Endothelial cell of umbilical vein (primary cell): ENCODE results near the gene STAG1.

Experiments
- CTCF ChIP-seq, 2 donors: IDR thresholded peaks; 1 replicate in 1 of 2; 2 replicates in 1 of 2; pipeline ENCODE4 v1.5.1; 2011; ENCODE audit warnings: low read length in 2 of 2, mild to moderate bottlenecking in 2 of 2, moderate library complexity in 2 of 2, control low read depth in 1 of 2, inconsistent platforms in 1 of 2, low read depth in 1 of 2; ENCODE audit not compliant: insufficient read depth in 1 of 2; ENCODE audit errors: extremely low read depth in 1 of 2
- EZH2 ChIP-seq: IDR thresholded peaks from 2 replicates; pipeline ENCODE4 v1.6.1; 2012; ENCODE audit warnings: borderline replicate concordance, low read depth, mild to moderate bottlenecking, moderate library complexity, low read length, inconsistent platforms; ENCODE audit not compliant: severe bottlenecking
- MYC ChIP-seq: IDR thresholded peaks from one replicate; pipeline ENCODE4 v1.6.1; 2011; ENCODE audit warnings: mild to moderate bottlenecking, low read depth, low read length
- POLR2A ChIP-seq: IDR thresholded peaks from 2 replicates; pipeline ENCODE4 v1.6.1; 2012; ENCODE audit warnings: low read depth, mild to moderate bottlenecking, control low read depth, low read length
- POLR2AphosphoS5 ChIP-seq: IDR thresholded peaks from 2 replicates; pipeline ENCODE4 v1.6.1; 2012; ENCODE audit warnings: low read depth, mild to moderate bottlenecking, control low read depth, low read length, moderate library complexity; ENCODE audit not compliant: insufficient read depth

GRCh38 chr3:136545664-136546268 is 206.4 kb downstream of the STAG1 start:
- TF ChIP-seq CTCF (IDR thresholded peaks at IDR 0.05; ENCODE audit: extremely low read depth in 1 of 2, insufficient read depth in 1 of 2, low read depth in 1 of 2, low read length in 2 of 2) (no peak), POLR2AphosphoS5 (no peak), POLR2A (no peak), EZH2 (no peak), MYC (no peak)
